COR-L47 (cell line): Measurements from ENCODE around the gene IFNL4.
"Not testable (repeated sequence)": the region's sequence is repeated elsewhere in the genome, so short reads cannot be mapped to it uniquely, and the experiment has no call there.

Experiments
- DNase-seq: peaks from one replicate; lab custom pipeline; 2025; lab: John Stamatoyannopoulos, UW

IFNL4 gene

GRCh38 chr19:39223703-39224279, 24.9 kb downstream of the IFNL4 start:
- DNase-seq = no peak

- not testable (repeated sequence) for DNase-seq
Observed at GRCh38 chr19:39219108-39219507, 29.5 kb downstream of the IFNL4 start.

GRCh38 chr19:39218230-39219007, 30.2 kb downstream of the IFNL4 start:
- no peak for DNase-seq

GRCh38 chr19:39217094-39217493, 31.6 kb downstream of the IFNL4 start:
- no peak for DNase-seq

GRCh38 chr19:39215323-39215722, 33.3 kb downstream of the IFNL4 start:
- DNase-seq = not testable (repeated sequence)

- DNase-seq = no peak
Observed at GRCh38 chr19:39212375-39212742, 36.3 kb downstream of the IFNL4 start.

GRCh38 chr19:39211731-39212374, 36.8 kb downstream of the IFNL4 start:
- no peak for DNase-seq

GRCh38 chr19:39209196-39209595, 39.5 kb downstream of the IFNL4 start:
- no peak for DNase-seq

GRCh38 chr19:39208175-39208795, 40.4 kb downstream of the IFNL4 start:
- no peak for DNase-seq

GRCh38 chr19:39207293-39207836, 41.3 kb downstream of the IFNL4 start:
- no peak for DNase-seq

- no peak for DNase-seq
Observed at GRCh38 chr19:39206122-39206521, 42.5 kb downstream of the IFNL4 start.

- no peak for DNase-seq
Observed at GRCh38 chr19:39205449-39205764, 43.2 kb downstream of the IFNL4 start.

- DNase-seq = no peak
Observed at GRCh38 chr19:39203372-39204341, 45.0 kb downstream of the IFNL4 start, which contains the start of gene SYCN. Gene SYCN, minus strand, starts transcription at chr19:39204263. Its CDS starts 9 bp downstream, at chr19:39204254.

GRCh38 chr19:39202998-39203355, 45.7 kb downstream of the IFNL4 start:
- DNase-seq = no peak

GRCh38 chr19:39200803-39201115, 47.9 kb downstream of the IFNL4 start:
- DNase-seq = no peak

GRCh38 chr19:39200066-39200802, 48.4 kb downstream of the IFNL4 start:
- DNase-seq = no peak

- no peak for DNase-seq
Observed at GRCh38 chr19:39199025-39199424, 49.6 kb downstream of the IFNL4 start.

- DNase-seq = no peak
Observed at GRCh38 chr19:39197808-39198207, 50.8 kb downstream of the IFNL4 start.

- no peak for DNase-seq
Observed at GRCh38 chr19:39196860-39197562, 51.6 kb downstream of the IFNL4 start, which contains the start of gene NCCRP1. Gene NCCRP1, plus strand, starts transcription at chr19:39196964. Its CDS starts 19 bp downstream, at chr19:39196983.

- no peak for DNase-seq
Observed at GRCh38 chr19:39196320-39196719, 52.3 kb downstream of the IFNL4 start.
